ENCODE data around the gene HRC.
"Not testable (repeated sequence)": the region's sequence is repeated elsewhere in the genome, so short reads cannot be mapped to it uniquely, and the experiment has no call there.

HRC gene

GRCh38 chr19:49155005-49155819 is at the start of gene HRC:
TSS of gene HRC (minus strand) at chr19:49155396. CDS start at chr19:49155237, 159 bp downstream.
- no peak for DNase-seq

- no peak for DNase-seq
Observed at GRCh38 chr19:49201042-49201441, 45.8 kb upstream of the HRC start.

GRCh38 chr19:49200238-49200862 is 45.2 kb upstream of the HRC start:
- DNase-seq = no peak

GRCh38 chr19:49196527-49197240 is 41.5 kb upstream of the HRC start:
- DNase-seq = no peak

- no peak for DNase-seq
Observed at GRCh38 chr19:49194408-49194807, 39.2 kb upstream of the HRC start.

GRCh38 chr19:49193822-49194394 is 38.7 kb upstream of the HRC start:
- DNase-seq = no peak

- DNase-seq = no peak
Observed at GRCh38 chr19:49190781-49191180, 35.6 kb upstream of the HRC start.

GRCh38 chr19:49189259-49189658 is 34.1 kb upstream of the HRC start:
- DNase-seq = no peak

GRCh38 chr19:49188626-49189200 is 33.5 kb upstream of the HRC start:
- no peak for DNase-seq

GRCh38 chr19:49186108-49186507 is 30.9 kb upstream of the HRC start:
- no peak for DNase-seq

- no peak for DNase-seq
Observed at GRCh38 chr19:49182848-49183375, 27.7 kb upstream of the HRC start.

GRCh38 chr19:49182010-49182847 is 27.0 kb upstream of the HRC start:
- DNase-seq = not testable (repeated sequence)

GRCh38 chr19:49180659-49181058 is 25.5 kb upstream of the HRC start:
- DNase-seq = no peak

- DNase-seq = no peak
Observed at GRCh38 chr19:49173198-49173597, 18.0 kb upstream of the HRC start.

GRCh38 chr19:49168421-49168820 is 13.2 kb upstream of the HRC start:
- DNase-seq = no peak

GRCh38 chr19:49167857-49168409 is 12.7 kb upstream of the HRC start:
- DNase-seq = no peak

GRCh38 chr19:49165865-49166301 is 10.7 kb upstream of the HRC start:
- DNase-seq = no peak

GRCh38 chr19:49165111-49165750 is 10.0 kb upstream of the HRC start:
- no peak for DNase-seq

GRCh38 chr19:49161987-49162386 is 6.8 kb upstream of the HRC start:
- no peak for DNase-seq

GRCh38 chr19:49160450-49161189 is 5.4 kb upstream of the HRC start:
- no peak for DNase-seq

Measured in SHP77 treated with DMSO at 0.1 percent for 48 hours (cell line).